BJ (cell line): ENCODE data around the gene RHOF. TPM values are rescaled to one million over a fixed set of nuclear protein-coding genes. Genes with fewer than 3 reads are reported as not detected.

Source experiments
- CTCF ChIA-PET: fragments of 350-600 bp; formaldehyde crosslinking; extraction: SDS; loops from one replicate; lab custom pipeline; 2021; ENCODE audit warnings: antibody characterized with exemption, inconsistent platforms; lab: Yijun Ruan, JAX
- POLR2A ChIA-PET: fragments of 300-600 bp; sonication (Branson Sonifier 250); formaldehyde crosslinking; extraction: SDS; loops from one replicate; lab custom pipeline; 2021; ENCODE audit warnings: antibody characterized with exemption; lab: Charles Lee
- DNase-seq: peaks from one replicate; pipeline ENCODE4 v3.0.0-alpha.2; 2011; ENCODE audit warnings: low read depth
- H3K27me3 ChIP-seq: 2 replicates; pipeline ENCODE4 v1.6.0; 2011; ENCODE audit warnings: low read length; ENCODE audit not compliant: control insufficient read depth, insufficient read depth
- H3K36me3 ChIP-seq: 2 replicates; pipeline ENCODE4 v1.5.1; 2011; ENCODE audit warnings: low read length; ENCODE audit not compliant: control insufficient read depth, insufficient read depth
- H3K4me3 ChIP-seq: 2 replicates; pipeline ENCODE4 v1.5.1; 2011; ENCODE audit warnings: low read depth, mild to moderate bottlenecking, control low read depth, low read length
- CTCF ChIP-seq: IDR thresholded peaks from 2 replicates; pipeline ENCODE4 v1.5.1; 2011; ENCODE audit warnings: low read depth, mild to moderate bottlenecking, control low read depth, inconsistent platforms, low read length, moderate library complexity; ENCODE audit not compliant: insufficient read depth
- polyA plus RNA-seq: library from polyadenylated mRNA; depleted of rRNA; stranded (reverse); fragments of >200 nt; gene quantifications from 2 replicates; pipeline ENCODE4 v1.2.3, GENCODE V29; 2011

The RHOF gene
- polyA plus RNA-seq, 1 experiment = 3.0 TPM

DNA sequence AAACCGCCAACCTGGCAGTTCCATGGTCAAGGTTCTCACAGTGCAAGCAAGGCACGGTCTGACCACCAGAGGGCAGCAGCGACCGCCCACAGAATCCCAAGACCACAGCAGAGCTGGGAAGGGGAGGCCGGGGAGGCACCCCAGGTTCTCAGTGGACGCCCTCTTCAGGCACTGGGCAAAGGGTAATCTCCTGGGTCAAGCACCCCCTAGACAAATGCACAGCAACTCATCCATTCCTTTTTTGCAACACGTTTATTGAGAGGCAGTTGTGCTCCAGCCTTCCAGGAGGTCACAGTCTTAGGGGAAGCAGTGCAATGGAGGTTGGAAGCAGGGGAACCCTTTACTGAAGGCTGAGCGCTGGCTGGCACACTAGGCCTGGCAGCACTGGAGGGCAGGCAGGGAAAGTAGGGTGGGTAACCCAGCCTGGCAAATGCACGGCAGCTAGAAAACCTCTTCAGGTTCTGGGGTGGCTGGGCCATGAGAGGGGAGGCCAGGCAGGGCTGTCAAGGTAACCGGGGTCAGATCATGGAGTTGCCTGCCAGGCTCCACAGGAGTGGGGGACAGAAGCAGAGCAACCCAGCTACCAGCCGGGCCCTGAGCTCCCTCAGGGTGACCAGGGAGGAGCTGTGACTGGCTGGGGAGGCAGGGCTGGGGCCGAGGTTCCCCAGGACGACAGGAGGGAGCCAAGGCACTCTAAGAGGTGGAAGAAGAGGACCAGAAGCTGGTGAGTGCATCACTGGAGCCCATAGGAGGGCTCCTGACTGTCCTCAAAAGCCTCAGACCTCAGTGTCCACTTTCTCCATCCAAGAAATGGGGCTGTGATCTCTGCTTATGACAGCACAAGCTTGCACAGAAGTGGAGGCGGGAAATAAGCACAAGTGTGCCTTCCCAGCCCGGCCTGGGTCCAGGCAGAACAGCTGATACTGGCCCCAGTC lies 1.8 kb upstream of the RHOF start:
- CTCF ChIA-PET = interaction anchor here (0.6 to 14.8 kb wide), 48 partner anchors 12 to 414 kb away, joined by 3 to 467 read pairs (median 6); partner anchors contain the start of genes BCL7A, HPD, PSMD9 and SETD1B
- peak; percentile 94 for TF ChIP-seq CTCF
- POLR2A ChIA-PET = no interaction called here
- H3K4me3 ChIP-seq = no peak overlapping the region
- H3K27me3 ChIP-seq = no peaks in the 10 kb centered on the region
- DNase-seq = no peak
- peaks cover 6% of the 10 kb centered on the region for H3K36me3 ChIP-seq

DNA sequence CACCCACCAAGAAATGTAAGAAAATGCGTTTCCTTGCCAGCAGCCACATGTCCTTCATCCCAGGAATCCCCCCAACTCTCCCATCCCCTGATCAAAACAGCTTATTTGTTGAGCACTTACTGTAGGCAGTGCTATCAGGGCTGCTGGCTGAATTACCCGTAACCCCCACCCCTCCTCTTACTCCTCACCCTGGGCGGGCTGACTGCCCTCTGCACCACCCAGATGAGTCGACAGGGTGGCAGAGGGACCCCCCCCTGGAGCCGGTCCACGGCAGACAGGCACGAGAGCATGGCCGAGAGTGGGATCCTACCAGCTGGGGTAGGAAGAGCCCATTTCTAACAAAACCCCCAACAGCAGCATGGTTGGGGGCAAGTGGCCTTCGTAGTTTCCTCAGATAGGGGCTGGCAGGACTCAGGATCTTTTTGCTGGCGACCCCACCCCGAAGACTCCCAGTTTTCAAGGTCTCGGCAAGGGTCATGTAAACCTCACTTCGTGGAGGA lies 1.1 kb upstream of the RHOF start:
- no peak overlapping the region for H3K4me3 ChIP-seq
- peaks cover 6% of the 10 kb centered on the region for H3K36me3 ChIP-seq
- H3K27me3 ChIP-seq = no peaks in the 10 kb centered on the region
- no peak for TF ChIP-seq CTCF
- ChIA-PET POLR2A (interaction anchor here (0.6 to 1.0 kb wide), 3 partner anchors 9 to 94 kb away, joined by 3 to 4 read pairs (median 3); partner anchors contain the start of gene PSMD9), CTCF (interaction anchor here (0.5 to 14.8 kb wide), 64 partner anchors 13 to 546 kb away, joined by 3 to 467 read pairs (median 4); partner anchors contain the start of genes BCL7A, HPD, PSMD9 and SETD1B)
- no peak for DNase-seq

DNA sequence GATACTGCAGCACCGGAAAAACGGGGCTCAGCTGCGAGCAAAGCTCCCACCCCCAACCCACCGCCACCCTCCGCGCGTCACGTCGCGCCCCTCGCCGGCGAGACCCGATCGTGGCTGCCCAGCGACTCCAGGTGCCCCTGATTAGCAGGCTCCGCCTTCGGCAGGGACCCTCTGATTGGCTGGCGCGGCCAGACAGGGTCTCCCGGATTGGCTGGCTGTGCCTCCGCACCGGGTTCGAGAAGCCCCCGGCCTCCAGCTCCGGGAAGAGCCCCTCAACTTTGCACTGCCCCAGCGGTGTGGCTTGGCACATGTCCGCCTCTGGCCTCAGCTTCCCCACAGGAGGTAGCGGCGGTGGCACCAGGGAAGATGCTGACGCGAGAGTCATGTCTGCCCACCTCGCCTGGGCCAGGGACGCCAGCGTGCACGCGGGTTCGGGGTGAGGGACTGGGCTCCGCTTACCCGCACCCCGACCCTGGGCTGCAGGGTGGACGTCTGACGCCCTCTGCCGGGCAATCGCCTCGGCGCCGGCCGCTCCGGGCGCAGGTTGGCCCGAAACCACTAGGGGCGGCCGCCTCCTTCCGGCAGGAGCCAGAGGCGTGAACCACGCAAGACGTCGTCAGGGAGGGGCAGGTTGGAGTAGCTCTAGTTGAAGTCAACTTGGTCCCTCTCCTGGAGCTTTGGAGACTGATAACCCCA lies 498 bp upstream of the RHOF start:
- TF ChIP-seq CTCF = peak; percentile 100
- no peak for DNase-seq
- Histone ChIP-seq H3K27me3 (no peaks in the 10 kb centered on the region), H3K36me3 (peaks cover 6% of the 10 kb centered on the region), H3K4me3 (peak overlapping the region; percentile 47)
- POLR2A ChIA-PET = interaction anchor here (0.6 to 1.0 kb wide), 3 partner anchors 8 to 95 kb away, joined by 3 to 4 read pairs (median 3); partner anchors contain the start of gene PSMD9
- CTCF ChIA-PET = interaction anchor here (0.5 to 14.8 kb wide), 66 partner anchors 14 to 545 kb away, joined by 3 to 467 read pairs (median 4); partner anchors contain the start of genes BCL7A, HPD, PSMD9 and SETD1B

DNA sequence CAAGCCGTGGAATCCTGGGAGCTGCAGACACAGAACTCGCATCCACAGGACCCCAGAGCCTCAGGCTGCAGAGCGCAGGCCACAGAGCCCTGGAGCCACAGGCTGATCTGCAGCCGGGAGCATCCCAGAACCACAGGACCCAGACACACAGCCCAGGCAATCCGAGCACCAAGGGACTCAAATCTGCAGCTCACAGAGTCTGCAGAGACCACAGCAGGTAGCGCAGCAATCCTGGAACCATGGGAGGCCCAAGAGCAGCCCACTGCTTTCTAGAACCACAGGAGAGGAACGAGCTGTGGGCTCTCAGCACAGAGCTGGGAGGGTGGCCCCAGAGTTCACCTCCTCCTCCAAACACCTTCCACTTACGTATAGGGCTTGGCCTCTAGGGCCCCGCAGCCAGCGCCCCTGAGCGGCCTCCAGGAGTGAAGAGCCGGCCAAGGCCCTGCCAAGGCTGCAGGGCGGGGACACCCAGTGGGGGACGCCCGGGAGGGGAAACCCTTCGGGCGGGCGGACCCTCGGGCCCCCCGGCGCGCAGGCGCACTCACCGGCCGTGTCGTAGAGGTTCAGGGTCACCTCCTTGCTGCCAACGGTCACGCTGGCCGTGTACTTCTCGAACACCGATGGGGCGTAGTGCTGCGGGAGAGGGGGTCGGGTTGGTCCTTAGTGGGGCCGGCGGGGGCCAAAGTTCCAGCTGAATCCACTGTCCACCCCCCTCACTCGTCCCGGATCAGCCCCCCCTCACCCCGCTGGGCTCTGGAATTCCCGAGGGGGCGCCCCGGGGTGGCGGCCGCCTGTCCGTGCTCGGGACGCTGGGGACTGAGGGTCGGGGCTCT lies 665 bp downstream of the RHOF start:
- Histone ChIP-seq H3K27me3 (no peaks in the 10 kb centered on the region), H3K36me3 (peaks cover 6% of the 10 kb centered on the region), H3K4me3 (peak overlapping the region; percentile 47)
- no peak for DNase-seq
- ChIA-PET POLR2A (interaction anchor here (0.6 kb wide), 1 partner anchor 121 kb away, joined by 5 read pairs; no protein-coding TSS in a partner anchor), CTCF (interaction anchor here (0.6 to 14.8 kb wide), 19 partner anchors 13 to 120 kb away, joined by 3 to 467 read pairs (median 15); partner anchors contain the start of genes PSMD9 and SETD1B)
- no peak for TF ChIP-seq CTCF
